ENCODE data around the gene MSH2. TPM values are rescaled to one million over a fixed set of nuclear protein-coding genes. Genes with fewer than 3 reads are reported as not detected.

MSH2 gene
- 21.2 and 26.5 TPM in 2 replicates for total RNA-seq

DNA sequence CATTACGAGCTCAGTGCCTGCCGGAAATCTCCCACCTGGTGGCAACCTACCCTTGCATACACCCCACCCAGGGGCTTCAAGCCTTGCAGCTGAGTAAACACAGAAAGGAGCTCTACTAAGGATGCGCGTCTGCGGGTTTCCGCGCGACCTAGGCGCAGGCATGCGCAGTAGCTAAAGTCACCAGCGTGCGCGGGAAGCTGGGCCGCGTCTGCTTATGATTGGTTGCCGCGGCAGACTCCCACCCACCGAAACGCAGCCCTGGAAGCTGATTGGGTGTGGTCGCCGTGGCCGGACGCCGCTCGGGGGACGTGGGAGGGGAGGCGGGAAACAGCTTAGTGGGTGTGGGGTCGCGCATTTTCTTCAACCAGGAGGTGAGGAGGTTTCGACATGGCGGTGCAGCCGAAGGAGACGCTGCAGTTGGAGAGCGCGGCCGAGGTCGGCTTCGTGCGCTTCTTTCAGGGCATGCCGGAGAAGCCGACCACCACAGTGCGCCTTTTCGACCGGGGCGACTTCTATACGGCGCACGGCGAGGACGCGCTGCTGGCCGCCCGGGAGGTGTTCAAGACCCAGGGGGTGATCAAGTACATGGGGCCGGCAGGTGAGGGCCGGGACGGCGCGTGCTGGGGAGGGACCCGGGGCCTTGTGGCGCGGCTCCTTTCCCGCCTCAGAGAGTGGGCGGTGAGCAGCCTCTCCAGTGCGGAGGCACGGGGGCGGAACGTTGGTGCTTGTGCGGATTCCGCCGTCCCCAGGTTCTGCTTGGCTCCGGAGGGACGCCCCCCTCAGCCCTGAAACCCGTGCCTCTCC is at the start of gene MSH2:
TSS of gene MSH2 (plus strand) at position 352 of the 804 bp plus-strand sequence. CDS start at position 388, 36 bp downstream.
- Histone ChIP-seq H3K4me3 (ENCODE audit: low read depth, low read length) (peak within 1 kb of the TSS; percentile 93), H3K36me3 (ENCODE audit: control insufficient read depth, insufficient read depth, low read length) (no peaks in the 10 kb centered on the region), H3K27me3 (ENCODE audit: control insufficient read depth, insufficient read depth, low read length) (no peaks in the 10 kb centered on the region)
- TF ChIP-seq, protein P1, sequence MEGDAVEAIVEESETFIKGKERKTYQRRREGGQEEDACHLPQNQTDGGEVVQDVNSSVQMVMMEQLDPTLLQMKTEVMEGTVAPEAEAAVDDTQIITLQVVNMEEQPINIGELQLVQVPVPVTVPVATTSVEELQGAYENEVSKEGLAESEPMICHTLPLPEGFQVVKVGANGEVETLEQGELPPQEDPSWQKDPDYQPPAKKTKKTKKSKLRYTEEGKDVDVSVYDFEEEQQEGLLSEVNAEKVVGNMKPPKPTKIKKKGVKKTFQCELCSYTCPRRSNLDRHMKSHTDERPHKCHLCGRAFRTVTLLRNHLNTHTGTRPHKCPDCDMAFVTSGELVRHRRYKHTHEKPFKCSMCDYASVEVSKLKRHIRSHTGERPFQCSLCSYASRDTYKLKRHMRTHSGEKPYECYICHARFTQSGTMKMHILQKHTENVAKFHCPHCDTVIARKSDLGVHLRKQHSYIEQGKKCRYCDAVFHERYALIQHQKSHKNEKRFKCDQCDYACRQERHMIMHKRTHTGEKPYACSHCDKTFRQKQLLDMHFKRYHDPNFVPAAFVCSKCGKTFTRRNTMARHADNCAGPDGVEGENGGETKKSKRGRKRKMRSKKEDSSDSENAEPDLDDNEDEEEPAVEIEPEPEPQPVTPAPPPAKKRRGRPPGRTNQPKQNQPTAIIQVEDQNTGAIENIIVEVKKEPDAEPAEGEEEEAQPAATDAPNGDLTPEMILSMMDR (IDR thresholded peaks at IDR 0.05; ENCODE audit: insufficient read depth, low read length, poor library complexity, severe bottlenecking), result no peak
- DNase-seq (ENCODE audit: low read depth), result peak; percentile 69

DNA sequence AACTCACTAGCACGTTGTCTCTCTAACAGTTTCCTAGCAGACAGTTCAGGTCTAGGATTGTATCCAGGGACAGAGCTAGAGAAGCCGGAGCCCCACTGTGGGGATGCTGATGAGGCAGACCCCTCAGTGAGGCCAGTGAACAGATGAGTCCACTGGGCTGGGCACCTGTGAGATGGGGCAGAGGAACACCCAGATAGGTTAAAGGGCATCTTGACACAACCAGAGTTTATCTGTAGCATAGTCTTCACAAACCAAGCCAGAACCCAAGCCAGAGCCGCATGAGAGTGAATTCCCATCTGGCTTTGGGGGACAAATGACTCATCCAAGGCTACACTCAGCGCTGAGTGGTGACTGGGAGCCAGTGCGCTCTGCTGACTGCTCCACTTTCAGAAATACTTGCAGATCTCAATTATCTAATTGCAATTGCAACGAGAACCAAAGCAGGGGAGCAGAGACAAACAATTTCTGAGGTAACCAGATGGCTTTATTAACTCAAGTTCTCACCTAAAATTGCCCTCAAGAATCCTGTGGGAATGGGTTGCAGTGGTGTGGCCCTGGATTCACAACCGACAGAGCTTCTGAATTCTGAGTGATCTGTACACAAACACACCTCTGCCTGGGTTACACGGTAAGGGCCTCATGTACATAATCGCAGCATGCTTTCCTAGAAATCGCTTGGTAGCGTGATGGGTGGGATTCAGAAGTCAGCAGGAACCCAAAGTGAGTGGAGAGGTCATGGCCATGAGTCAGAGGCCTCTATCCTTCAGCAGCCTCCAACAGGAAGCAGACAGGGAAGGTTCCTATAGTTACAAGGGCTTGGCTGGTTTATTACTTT is 48.7 kb upstream of the MSH2 start:
- TF ChIP-seq, protein P1 (IDR thresholded peaks at IDR 0.05; ENCODE audit: insufficient read depth, low read length, poor library complexity, severe bottlenecking), result no peak
- H3K4me3 ChIP-seq (ENCODE audit: low read depth, low read length), result no peak overlapping the region
- no peaks in the 10 kb centered on the region for H3K27me3 ChIP-seq (ENCODE audit: control insufficient read depth, insufficient read depth, low read length)
- H3K36me3 ChIP-seq (ENCODE audit: control insufficient read depth, insufficient read depth, low read length), result no peaks in the 10 kb centered on the region
- no peak for DNase-seq (ENCODE audit: low read depth)

DNA sequence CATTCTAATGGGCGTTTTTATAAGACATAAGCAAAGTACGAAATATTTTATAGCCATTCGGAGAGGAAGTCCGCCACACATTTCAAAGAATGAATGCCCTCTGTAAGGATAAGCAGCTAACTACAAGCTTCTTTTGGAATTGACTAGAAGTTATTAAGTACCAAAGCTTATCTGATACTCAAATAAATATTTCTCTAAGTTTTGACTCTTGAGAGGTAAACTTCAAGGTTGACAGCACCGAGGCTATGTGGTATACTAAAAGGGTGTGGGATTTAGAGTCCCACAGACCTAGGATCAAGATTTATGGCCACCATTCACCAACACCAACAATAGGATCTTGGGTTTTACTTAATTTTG is 48.1 kb upstream of the MSH2 start:
- no peaks in the 10 kb centered on the region for H3K36me3 ChIP-seq (ENCODE audit: control insufficient read depth, insufficient read depth, low read length)
- no peaks in the 10 kb centered on the region for H3K27me3 ChIP-seq (ENCODE audit: control insufficient read depth, insufficient read depth, low read length)
- H3K4me3 ChIP-seq (ENCODE audit: low read depth, low read length), result no peak overlapping the region
- DNase-seq (ENCODE audit: low read depth), result no peak
- TF ChIP-seq, protein P1 (IDR thresholded peaks at IDR 0.05; ENCODE audit: insufficient read depth, low read length, poor library complexity, severe bottlenecking), result no peak

DNA sequence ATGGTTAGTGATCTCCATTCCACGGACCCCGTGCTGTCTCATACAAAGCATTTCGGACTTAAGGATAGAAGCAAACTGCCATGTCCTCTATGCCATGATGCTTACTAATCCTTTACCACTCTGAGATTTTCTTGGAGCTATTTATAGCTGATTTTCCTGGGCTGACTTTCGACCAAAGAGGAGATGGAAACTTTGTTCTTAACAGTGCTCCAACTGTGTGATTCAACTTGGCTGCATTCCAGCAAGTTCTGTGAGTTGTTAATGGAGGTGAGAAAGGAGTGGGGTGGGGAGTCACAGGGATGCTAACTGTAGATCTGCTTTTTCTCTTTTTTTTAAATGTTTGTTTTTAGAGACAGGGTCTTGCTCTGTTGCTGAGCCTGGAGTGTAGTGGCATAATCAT is 45.5 kb upstream of the MSH2 start:
- Histone ChIP-seq H3K27me3 (ENCODE audit: control insufficient read depth, insufficient read depth, low read length) (no peaks in the 10 kb centered on the region), H3K36me3 (ENCODE audit: control insufficient read depth, insufficient read depth, low read length) (no peaks in the 10 kb centered on the region), H3K4me3 (ENCODE audit: low read depth, low read length) (no peak overlapping the region)
- no peak for DNase-seq (ENCODE audit: low read depth)
- TF ChIP-seq, protein P1 (IDR thresholded peaks at IDR 0.05; ENCODE audit: insufficient read depth, low read length, poor library complexity, severe bottlenecking), result no peak

DNA sequence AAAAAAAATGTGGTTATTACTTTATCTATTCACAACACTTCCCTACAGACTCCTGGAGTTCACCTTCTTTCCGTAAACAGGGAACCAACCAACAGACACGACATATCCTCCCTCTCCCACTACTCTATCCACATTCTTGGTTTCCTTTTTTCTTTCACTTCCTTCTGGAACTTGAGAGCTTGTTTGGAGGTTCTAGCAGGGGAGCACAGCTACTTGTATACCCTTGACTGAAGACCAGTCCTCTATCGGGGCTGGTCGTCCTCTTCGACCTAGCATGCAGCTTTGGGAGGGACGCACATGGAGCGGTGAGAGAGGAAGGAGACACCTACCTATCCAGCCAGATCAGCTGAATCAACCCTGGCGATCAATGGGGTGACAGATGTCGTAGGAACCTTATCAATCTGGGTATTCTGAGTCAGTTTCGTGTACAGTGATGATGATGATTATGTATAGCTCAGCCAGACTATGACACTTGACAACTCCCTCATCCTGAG is 43.5 kb upstream of the MSH2 start:
- Histone ChIP-seq H3K27me3 (ENCODE audit: control insufficient read depth, insufficient read depth, low read length) (no peaks in the 10 kb centered on the region), H3K36me3 (ENCODE audit: control insufficient read depth, insufficient read depth, low read length) (no peaks in the 10 kb centered on the region), H3K4me3 (ENCODE audit: low read depth, low read length) (no peak overlapping the region)
- DNase-seq (ENCODE audit: low read depth), result no peak
- TF ChIP-seq, protein P1 (IDR thresholded peaks at IDR 0.05; ENCODE audit: insufficient read depth, low read length, poor library complexity, severe bottlenecking), result no peak

Data from kidney epithelial cell (primary cell).